GM21529 (cell line): ENCODE measurements around the gene CLIP3.
"Not testable (repeated sequence)": the region's sequence is repeated elsewhere in the genome, so short reads cannot be mapped to it uniquely, and the experiment has no call there.

Source experiments
- ATAC-seq: cut with Tn5 transposase; IDR thresholded peaks from one replicate; pipeline ENCODE4 v1.9.1; 2021; ENCODE audit not compliant: unreplicated experiment

CLIP3 gene

DNA sequence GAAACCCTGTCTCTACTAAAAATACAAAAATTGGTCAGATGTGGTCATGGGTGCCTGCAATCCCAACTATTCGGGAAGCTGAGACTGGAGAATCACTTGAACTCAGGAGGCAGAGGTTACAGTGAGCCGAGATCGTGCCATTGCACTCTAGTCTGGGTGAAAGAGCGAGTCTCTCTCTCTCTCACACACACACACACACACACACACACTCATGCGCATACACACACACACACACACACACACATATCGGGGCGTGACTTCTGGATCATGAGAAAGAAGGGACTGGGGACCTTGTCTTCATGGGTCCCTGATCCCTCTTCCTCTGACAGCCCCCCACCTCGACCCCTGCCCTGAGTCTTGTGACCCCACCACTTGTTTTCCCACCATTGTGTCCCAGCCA, 49.5 kb downstream of the CLIP3 start:
- ATAC-seq = no peak

DNA sequence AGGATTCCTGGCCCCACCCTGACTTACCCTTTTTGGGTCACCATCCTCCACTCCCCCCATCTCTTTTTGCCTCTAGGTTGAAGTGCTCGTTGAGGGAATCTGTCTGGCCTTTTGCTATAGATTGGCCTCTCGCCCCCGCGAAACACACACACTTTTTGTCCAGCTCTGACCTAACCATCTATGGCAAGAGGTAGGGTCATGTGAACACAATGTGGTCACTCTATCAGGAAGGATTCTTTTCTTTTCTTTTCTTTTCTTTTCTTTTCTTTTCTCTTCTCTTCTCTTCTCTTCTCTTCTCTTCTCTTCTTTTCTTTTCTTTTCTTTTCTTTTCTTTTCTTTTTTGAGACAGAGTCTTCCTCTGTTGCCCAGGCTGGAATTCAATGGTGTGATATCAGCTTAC, 51.7 kb downstream of the CLIP3 start:
- not testable (repeated sequence) for ATAC-seq

GRCh38 chr19:35978832-35979365, 53.8 kb downstream of the CLIP3 start:
- no peak for ATAC-seq

- no peak for ATAC-seq
Observed at GRCh38 chr19:35978271-35978670, 54.4 kb downstream of the CLIP3 start.

DNA sequence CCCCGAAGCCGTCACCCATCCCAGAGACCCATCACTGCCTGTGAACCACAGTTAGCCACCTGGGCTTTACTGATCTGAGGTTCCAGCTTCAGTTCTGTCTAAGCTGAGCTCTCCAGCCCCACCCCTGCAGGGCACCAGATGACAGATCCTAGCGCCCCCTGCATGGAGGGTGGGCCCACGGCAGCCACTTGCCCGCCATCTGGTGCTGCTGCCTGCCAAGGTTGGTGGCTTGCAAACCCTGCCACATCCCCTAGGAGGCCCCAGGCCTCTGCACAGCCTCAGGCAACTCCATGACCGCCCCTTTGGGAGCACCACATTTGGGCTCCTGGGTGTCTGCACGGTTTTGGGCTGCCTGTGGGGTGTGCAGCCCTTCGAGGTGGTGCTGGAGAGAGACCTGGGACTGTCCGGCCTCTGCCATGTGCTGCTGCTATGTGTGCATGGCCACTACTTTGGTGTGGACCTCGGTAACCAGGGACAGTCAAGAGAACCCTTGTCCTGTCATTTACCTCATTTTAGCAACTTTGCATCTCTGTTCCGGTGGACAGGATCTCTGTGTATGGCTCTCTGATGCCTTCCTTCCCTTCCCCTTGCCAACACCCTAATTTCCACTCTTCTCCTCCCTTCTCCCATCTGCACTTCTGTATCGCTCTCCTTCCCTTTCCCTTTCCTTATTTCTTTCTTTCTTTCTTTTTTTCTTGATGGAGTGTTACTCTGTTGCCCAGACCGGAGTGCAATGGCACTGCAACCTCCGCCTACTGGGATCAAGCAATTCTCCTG, 55.0 kb downstream of the CLIP3 start:
- ATAC-seq = no peak

- ATAC-seq = no peak
Observed at GRCh38 chr19:35975608-35976214, 57.0 kb downstream of the CLIP3 start.

DNA sequence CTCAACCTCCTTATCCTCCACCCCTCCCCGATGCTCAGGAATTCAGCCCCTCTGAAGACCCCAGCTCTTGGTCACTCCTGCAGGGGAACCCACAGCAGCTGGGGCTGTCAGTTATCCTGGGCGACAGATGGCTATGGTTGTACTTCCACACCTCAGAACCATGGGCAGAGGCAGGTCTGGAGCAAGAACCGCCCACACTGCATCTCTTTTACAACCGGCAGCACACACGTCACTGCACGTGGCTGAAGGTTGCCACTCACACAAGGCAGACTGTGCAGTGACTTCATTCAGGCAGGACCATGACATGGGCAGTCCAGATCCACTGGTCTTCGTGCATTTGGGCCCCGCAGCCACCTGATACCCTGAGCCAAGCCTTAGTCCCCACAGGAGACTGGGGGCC, 59.2 kb downstream of the CLIP3 start:
- ATAC-seq = no peak

DNA sequence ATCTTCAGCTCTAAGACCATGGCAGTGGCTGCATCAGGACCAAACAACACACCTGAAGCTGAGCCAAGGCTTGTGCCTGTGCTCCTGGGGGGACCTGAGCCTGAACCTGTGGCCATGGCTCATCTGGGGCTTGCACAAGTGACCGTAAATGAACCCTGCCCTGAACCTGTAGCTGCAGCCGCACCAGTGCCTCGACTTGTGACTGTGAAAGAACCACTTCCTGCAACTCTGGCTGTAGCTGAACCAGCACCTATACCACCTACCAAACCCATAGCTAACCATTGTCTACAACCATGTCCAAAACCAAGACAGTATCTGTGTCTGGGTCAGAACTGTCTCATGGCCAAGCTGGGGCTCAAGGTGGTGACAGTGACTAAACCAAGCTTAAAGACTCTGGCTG, 65.9 kb downstream of the CLIP3 start:
- ATAC-seq = no peak
